ENCODE data around the gene ZCCHC4. TPM values are rescaled to one million over a fixed set of nuclear protein-coding genes. Genes with fewer than 3 reads are reported as not detected.

ZCCHC4 gene
- total and polyA plus RNA-seq, 2 of the 8 experiments (the other 6 are each of a cell fraction or from before 2014, with no cell fraction given), result 9.8 to 12.5 TPM

DNA sequence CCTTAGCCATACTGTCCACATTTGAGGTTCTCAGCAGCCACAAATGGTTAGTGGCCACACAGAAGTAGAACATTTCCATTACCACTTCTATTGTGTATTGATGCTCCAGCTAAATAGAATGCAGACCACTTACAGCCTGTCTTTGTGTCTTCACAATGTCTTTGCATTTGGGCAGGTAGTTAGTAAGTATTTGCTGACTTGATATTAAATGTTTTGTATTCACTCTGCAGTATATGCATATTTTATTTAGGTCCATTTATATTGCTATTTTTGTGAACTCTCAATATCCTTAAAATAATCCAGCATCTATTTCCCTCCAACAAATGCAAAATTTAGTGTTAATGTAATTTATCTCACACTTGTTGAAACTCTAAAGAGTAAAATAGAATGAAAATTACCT is 91.1 kb downstream of the ZCCHC4 start (continued):
- TF ChIP-seq GABPA (IDR thresholded peaks at IDR 0.05; ENCODE audit: borderline replicate concordance, insufficient read depth, low read length) (no peak), NANOG (IDR thresholded peaks at IDR 0.05; ENCODE audit: insufficient read depth, low read depth, low read length, poor library complexity, severe bottlenecking) (no peak), SRF (IDR thresholded peaks at IDR 0.05; ENCODE audit: low read depth, low read length) (no peak), BCL11A (IDR thresholded peaks at IDR 0.05; ENCODE audit: low read depth in 2 of 2, low read length in 2 of 2) (no peak)
